Measurements from ENCODE around the gene PAM16. TPM values are rescaled to one million over a fixed set of nuclear protein-coding genes. Genes with fewer than 3 reads are reported as not detected.

PAM16 gene
- total RNA-seq, 2 experiments from 2014 or later, result 29.7 to 33.9 TPM

DNA sequence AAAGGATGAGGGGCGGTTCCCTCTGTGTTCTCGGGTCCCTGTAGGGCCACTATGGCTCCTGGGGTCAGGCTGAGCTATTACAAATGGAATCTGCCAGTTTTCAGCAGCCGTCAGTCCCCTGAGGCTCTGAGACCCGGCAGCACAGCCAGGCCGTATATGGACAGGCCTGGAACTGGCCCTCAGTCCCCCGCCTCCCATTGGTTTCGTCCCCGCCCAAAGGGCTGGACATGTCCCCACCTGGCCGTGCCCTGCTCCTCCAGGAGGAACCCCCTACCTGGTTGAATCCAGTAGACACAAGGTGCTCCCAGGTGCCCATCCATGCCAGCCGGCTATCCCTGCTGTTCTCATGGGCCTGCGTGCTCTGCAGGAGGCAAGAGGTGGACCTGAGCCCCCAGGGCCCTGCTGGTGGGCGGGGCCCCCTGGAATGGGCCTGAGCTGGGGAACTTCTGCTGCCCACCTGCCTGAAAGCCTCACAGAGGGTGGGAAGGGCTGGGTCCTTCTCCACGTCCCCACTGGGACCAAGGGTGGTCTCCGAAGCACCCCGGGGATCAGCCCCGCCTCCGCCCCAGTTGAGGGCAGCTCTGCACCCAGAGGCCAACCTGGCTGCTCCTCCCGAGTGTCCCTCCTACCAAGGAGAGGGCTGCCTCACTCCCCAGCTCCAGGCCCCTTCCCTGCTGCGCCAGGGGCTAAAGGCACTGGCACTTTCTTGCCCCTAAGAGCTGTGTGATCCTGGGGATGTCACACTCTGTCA is 37.3 kb upstream of the PAM16 start:
- ChIA-PET POLR2A (interaction anchor here (2.1 kb wide), 1 partner anchor 18 kb away, joined by 8 read pairs; the partner anchor contains the start of gene VASN), CTCF (no interaction called here)
- no peak for DNase-seq
- Mint-ChIP-seq H3K36me3 (ENCODE audit: low read depth) (peaks cover 28% of the 10 kb centered on the region), H3K9me3 (no peaks in the 10 kb centered on the region), H3K4me1 (peaks cover 4% of the 10 kb centered on the region), H3K4me3 (no peak overlapping the region), H3K27ac (no peak overlapping the region), H3K27me3 (no peaks in the 10 kb centered on the region)

DNA sequence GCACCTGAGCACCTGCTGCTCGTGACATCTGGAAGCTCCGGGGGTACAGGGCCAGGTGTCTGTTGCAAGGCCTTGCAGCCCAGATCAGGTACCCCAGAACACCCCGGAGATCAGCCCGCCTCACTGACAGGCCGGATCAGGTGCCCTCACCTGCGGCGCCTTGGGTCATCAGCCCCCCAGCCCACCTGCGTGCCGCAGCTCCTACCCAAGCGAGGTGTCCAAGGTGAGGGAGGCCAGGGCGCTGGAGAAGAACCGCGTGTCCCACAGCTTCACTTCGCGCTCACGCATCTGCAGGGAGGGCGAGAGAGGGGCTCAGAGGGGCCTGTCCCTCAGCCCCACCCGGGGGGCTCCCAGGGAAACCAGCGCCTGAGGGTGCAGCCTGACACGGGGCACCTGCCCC is 36.7 kb upstream of the PAM16 start:
- CTCF ChIA-PET, result no interaction called here
- no peaks in the 10 kb centered on the region for H3K9me3 Mint-ChIP-seq
- peaks cover 32% of the 10 kb centered on the region for H3K36me3 Mint-ChIP-seq (ENCODE audit: low read depth)
- H3K27ac Mint-ChIP-seq, result no peak overlapping the region
- DNase-seq, result no peak
- H3K4me1 Mint-ChIP-seq, result peaks cover 4% of the 10 kb centered on the region
- POLR2A ChIA-PET, result no interaction called here
- H3K4me3 Mint-ChIP-seq, result no peak overlapping the region
- H3K27me3 Mint-ChIP-seq, result no peaks in the 10 kb centered on the region

DNA sequence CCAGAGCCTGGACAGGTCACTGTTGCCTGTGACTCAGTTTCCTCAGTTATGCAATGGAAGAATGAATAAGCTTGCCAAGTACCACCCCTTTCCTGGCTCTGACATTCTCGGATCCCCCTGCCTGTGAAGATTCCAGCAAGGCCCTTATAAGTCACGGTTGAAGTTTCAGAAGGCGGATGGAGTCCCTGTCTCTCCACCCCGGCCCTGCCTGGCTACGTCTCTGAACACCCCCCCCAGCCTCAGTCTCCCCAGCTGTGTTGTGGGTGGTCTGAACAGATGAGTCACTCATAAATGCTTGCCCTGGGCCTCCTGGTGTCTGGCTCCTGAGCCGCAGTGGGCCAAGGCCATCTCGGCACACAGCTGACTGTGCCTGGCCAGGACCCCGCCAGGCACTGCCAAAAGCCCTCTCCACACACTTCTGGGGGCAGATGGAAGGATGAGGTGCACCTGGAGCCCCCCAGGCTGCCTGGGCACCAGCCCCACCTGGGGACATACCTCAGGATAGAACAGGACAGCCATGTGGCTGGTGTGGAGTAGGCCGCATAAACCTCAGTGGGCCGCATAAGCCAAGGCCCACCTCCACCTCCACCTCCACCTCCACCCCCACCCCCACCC is 35.9 kb upstream of the PAM16 start:
- no peaks in the 10 kb centered on the region for H3K27me3 Mint-ChIP-seq
- DNase-seq, result no peak
- ChIA-PET CTCF (no interaction called here), POLR2A (no interaction called here)
- H3K4me3 Mint-ChIP-seq, result no peak overlapping the region
- H3K36me3 Mint-ChIP-seq (ENCODE audit: low read depth), result peaks cover 29% of the 10 kb centered on the region
- no peak overlapping the region for H3K27ac Mint-ChIP-seq
- H3K4me1 Mint-ChIP-seq, result peaks cover 4% of the 10 kb centered on the region
- H3K9me3 Mint-ChIP-seq, result no peaks in the 10 kb centered on the region

DNA sequence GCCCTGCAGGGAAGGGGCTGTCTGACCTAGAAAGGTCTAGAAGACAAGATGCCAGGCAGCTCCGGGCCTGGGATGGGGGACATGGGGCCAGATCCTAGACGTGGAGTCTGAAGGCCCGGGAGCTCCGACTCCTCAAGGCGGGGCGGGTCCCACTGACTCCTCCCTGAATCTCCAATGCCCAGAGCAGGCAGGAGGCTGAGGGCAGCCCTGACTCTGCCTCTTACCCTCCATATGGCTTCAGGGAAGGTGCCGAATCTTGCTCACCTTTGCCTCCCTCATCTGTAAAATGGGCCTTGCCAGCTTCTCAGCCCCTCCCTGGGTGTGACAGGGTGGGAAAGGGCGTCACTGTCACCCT is 35.3 kb upstream of the PAM16 start:
- Mint-ChIP-seq H3K27me3 (no peaks in the 10 kb centered on the region), H3K36me3 (ENCODE audit: low read depth) (peaks cover 31% of the 10 kb centered on the region), H3K4me3 (no peak overlapping the region), H3K4me1 (peaks cover 4% of the 10 kb centered on the region), H3K9me3 (no peaks in the 10 kb centered on the region), H3K27ac (no peak overlapping the region)
- ChIA-PET CTCF (no interaction called here), POLR2A (no interaction called here)
- no peak for DNase-seq

DNA sequence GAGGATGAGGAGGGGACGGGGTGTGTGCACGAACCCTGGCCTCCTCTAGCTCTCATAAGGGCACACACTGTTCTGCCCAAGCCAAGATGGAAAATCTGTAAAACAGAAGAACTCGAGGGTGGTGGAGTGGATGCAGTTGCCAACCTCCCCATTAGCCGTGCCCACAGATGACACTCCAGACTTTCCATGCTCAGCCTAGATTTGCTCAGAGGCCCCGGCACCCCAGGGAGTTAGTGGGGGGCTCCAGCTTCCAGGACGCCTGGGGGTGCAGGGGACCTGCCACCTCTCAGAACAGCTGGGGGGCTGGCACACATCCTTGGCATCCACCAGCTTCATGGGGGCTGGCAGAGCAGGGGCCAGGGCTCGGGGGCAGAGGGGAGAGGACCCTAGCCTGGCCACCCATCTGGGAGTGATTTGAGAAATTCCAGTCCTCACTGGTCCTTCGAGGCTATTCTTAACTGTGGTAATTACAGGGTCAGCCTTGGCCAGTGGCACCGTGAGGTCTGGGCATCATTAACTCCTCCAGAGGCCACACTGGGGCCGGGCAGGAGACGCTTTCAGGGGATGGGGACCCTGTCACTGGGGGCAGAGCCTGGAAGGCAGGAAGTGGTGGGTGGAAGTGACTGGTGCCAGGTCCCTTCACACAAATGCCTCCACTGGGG is 34.8 kb upstream of the PAM16 start:
- Mint-ChIP-seq H3K4me1 (peaks cover 4% of the 10 kb centered on the region), H3K27me3 (no peaks in the 10 kb centered on the region), H3K27ac (no peak overlapping the region), H3K9me3 (no peaks in the 10 kb centered on the region), H3K4me3 (no peak overlapping the region), H3K36me3 (ENCODE audit: low read depth) (peaks cover 31% of the 10 kb centered on the region)
- DNase-seq, result no peak
- ChIA-PET POLR2A (interaction anchor here (0.8 kb wide), 1 partner anchor 15 kb away, joined by 3 read pairs; no protein-coding TSS in a partner anchor), CTCF (no interaction called here)

DNA sequence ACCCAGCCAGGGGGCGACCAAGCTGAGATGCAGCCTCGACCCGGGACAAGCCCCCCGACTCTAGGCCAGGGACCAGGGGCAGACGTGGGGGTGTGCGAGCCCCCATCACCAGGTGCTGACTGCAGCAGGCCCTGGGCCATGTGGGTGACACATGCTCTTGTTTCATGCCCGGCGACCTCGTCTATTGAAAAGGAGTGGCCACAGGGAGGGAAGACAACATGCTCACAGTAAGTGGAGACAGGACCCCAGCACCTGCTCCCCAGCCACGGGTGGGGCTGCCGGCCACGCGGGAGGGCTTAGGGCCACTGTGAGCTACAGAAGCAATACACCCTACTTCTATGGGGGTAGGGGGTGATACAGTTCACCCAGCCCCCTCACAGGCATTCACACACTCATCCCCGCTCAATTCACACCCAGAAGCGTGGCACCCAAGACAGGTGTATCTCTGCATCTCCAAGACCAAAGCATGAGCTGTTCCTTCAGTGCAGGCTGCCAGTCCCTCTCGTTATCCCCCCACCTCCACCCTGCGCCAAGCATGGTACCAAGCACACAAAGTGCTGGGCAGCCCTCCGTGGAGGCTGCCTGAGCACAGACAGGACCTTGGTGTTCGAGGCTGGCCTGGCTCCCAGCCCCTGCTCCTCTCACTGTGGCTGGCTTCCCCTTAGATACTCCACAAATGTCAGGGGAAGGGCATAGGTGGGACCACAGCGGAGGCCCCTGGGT is 34.1 kb upstream of the PAM16 start:
- CTCF ChIA-PET, result no interaction called here
- H3K9me3 Mint-ChIP-seq, result no peaks in the 10 kb centered on the region
- no peak overlapping the region for H3K4me3 Mint-ChIP-seq
- H3K36me3 Mint-ChIP-seq (ENCODE audit: low read depth), result peaks cover 32% of the 10 kb centered on the region
- no peak overlapping the region for H3K27ac Mint-ChIP-seq
- H3K27me3 Mint-ChIP-seq, result no peaks in the 10 kb centered on the region
- POLR2A ChIA-PET, result interaction anchor here (0.8 kb wide), 1 partner anchor 15 kb away, joined by 3 read pairs; no protein-coding TSS in a partner anchor
- peaks cover 4% of the 10 kb centered on the region for H3K4me1 Mint-ChIP-seq
- DNase-seq, result no peak

DNA sequence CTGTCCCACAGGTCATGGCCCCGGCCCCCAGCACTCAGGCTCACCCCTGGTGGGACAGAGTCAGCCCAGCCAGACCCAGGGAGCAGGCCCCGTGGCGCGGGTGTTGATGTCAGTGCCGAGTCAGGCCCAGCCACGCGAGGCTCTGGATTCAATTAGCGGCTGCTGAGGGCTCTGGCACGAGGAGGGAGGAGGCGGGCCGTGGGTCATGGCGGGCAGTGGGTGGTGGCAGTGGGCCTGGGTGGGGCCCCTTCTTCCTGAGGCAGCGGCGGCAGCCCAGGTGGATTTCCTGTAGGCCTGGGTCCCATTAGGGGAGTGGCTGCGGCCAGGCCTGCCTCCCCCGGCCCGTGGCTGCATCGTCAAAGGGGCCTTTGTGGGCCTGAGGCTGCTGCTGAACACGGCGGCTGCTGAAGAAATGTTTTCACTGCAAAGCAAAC is 33.4 kb upstream of the PAM16 start:
- CTCF ChIA-PET, result no interaction called here
- no peak overlapping the region for H3K4me3 Mint-ChIP-seq
- H3K9me3 Mint-ChIP-seq, result no peaks in the 10 kb centered on the region
- H3K36me3 Mint-ChIP-seq (ENCODE audit: low read depth), result peaks cover 28% of the 10 kb centered on the region
- H3K4me1 Mint-ChIP-seq, result peaks cover 4% of the 10 kb centered on the region
- no peak for DNase-seq
- no peaks in the 10 kb centered on the region for H3K27me3 Mint-ChIP-seq
- POLR2A ChIA-PET, result no interaction called here
- H3K27ac Mint-ChIP-seq, result no peak overlapping the region

DNA sequence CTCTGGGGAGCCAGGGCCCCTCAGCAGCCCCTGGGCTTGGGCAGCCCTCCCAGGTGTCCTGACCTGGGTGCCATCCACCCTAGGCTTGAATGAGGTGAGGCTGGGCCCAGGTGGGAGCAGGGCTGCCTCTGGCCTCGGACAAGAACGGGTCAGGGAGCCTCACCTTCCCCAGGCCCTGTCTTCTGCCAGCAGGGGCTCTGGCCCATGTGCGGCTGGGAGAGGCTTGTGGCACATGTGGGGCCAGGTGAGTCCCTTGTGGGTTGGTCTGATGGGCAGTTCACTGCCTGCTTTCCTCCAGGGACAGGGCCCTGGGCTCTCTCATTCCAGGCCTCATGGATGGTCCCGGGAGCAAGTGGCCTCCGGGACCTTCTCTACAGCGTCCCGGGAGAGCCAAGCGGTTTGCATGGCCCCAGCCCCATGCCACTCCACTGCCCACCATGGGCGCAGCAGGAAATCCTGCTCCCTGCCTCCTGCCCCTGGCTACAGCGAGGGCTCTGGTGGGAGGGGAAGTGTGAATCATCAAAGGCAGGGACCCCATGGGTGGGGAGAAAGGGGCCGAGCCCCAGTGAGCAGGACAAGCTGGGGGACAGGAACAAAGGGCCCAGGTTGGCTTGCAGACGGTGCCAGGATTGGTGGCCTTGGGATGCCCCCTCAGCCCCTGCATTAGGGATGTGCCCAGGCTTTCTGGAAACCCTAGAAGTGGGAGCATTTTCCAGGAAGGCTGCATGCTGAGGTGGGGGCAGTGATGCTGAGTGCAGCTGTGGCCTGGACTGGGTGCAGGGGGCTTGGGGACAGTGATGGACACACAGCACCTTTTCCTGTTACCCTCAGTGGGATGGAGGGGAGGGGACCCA is 32.7 kb upstream of the PAM16 start:
- Mint-ChIP-seq H3K4me3 (no peak overlapping the region), H3K27ac (no peak overlapping the region), H3K4me1 (peaks cover 4% of the 10 kb centered on the region), H3K36me3 (ENCODE audit: low read depth) (peaks cover 28% of the 10 kb centered on the region), H3K27me3 (no peaks in the 10 kb centered on the region), H3K9me3 (no peaks in the 10 kb centered on the region)
- DNase-seq, result no peak
- POLR2A ChIA-PET, result no interaction called here
- CTCF ChIA-PET, result no interaction called here

DNA sequence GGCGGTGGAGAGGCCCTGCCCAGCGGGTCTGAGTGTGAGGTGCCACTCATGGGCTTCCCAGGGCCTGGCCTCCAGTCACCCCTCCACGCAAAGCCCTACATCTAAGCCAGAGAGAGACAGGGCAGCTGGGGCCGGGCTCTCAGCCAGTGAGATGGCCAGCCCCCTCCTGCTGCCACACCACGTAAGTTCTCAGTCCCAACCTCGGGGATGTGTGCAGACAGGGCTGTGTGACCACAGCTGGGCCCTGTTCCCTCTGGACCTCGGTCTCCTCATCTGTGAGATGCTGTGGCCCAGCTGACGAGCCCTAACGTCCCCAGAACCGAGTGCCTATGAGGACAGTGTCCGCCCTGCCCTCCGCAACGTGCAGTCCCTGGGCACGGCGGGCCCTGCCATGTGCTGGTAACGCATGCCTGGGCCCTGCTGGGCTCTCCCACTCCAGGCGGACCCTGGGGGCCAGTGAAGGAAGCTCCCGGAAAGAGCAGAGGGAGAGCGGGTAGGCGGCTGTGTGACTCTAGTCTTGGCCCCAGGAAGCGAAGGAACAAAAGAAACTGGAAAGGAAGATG is 31.8 kb upstream of the PAM16 start:
- H3K27me3 Mint-ChIP-seq, result no peaks in the 10 kb centered on the region
- no peak overlapping the region for H3K27ac Mint-ChIP-seq
- POLR2A ChIA-PET, result no interaction called here
- H3K9me3 Mint-ChIP-seq, result no peaks in the 10 kb centered on the region
- CTCF ChIA-PET, result no interaction called here
- DNase-seq, result no peak
- no peak overlapping the region for H3K4me3 Mint-ChIP-seq
- peaks cover 4% of the 10 kb centered on the region for H3K4me1 Mint-ChIP-seq
- H3K36me3 Mint-ChIP-seq (ENCODE audit: low read depth), result peaks cover 28% of the 10 kb centered on the region

DNA sequence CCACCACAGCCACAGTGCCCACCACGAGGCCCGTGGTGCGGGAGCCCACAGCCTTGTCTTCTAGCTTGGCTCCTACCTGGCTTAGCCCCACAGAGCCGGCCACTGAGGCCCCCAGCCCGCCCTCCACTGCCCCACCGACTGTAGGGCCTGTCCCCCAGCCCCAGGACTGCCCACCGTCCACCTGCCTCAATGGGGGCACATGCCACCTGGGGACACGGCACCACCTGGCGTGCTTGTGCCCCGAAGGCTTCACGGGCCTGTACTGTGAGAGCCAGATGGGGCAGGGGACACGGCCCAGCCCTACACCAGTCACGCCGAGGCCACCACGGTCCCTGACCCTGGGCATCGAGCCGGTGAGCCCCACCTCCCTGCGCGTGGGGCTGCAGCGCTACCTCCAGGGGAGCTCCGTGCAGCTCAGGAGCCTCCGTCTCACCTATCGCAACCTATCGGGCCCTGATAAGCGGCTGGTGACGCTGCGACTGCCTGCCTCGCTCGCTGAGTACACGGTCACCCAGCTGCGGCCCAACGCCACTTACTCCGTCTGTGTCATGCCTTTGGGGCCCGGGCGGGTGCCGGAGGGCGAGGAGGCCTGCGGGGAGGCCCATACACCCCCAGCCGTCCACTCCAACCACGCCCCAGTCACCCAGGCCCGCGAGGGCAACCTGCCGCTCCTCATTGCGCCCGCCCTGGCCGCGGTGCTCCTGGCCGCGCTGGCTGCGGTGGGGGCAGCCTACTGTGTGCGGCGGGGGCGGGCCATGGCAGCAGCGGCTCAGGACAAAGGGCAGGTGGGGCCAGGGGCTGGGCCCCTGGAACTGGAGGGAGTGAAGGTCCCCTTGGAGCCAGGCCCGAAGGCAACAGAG is 31.0 kb upstream of the PAM16 start:
- Mint-ChIP-seq H3K9me3 (no peaks in the 10 kb centered on the region), H3K27ac (no peak overlapping the region), H3K36me3 (ENCODE audit: low read depth) (peaks cover 27% of the 10 kb centered on the region), H3K27me3 (no peaks in the 10 kb centered on the region), H3K4me1 (peaks cover 4% of the 10 kb centered on the region), H3K4me3 (no peak overlapping the region)
- POLR2A ChIA-PET, result interaction anchor here (1.8 kb wide), 1 partner anchor 11 kb away, joined by 6 read pairs; no protein-coding TSS in a partner anchor
- CTCF ChIA-PET, result no interaction called here
- no peak for DNase-seq

DNA sequence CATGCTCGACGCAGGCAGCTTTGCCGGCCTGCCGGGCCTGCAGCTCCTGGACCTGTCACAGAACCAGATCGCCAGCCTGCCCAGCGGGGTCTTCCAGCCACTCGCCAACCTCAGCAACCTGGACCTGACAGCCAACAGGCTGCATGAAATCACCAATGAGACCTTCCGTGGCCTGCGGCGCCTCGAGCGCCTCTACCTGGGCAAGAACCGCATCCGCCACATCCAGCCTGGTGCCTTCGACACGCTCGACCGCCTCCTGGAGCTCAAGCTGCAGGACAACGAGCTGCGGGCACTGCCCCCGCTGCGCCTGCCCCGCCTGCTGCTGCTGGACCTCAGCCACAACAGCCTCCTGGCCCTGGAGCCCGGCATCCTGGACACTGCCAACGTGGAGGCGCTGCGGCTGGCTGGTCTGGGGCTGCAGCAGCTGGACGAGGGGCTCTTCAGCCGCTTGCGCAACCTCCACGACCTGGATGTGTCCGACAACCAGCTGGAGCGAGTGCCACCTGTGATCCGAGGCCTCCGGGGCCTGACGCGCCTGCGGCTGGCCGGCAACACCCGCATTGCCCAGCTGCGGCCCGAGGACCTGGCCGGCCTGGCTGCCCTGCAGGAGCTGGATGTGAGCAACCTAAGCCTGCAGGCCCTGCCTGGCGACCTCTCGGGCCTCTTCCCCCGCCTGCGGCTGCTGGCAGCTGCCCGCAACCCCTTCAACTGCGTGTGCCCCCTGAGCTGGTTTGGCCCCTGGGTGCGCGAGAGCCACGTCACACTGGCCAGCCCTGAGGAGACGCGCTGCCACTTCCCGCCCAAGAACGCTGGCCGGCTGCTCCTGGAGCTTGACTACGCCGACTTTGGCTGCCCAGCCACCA is 30.2 kb upstream of the PAM16 start:
- Mint-ChIP-seq H3K27ac (no peak overlapping the region), H3K27me3 (no peaks in the 10 kb centered on the region), H3K4me1 (peaks cover 4% of the 10 kb centered on the region), H3K9me3 (no peaks in the 10 kb centered on the region), H3K4me3 (no peak overlapping the region), H3K36me3 (ENCODE audit: low read depth) (peaks cover 20% of the 10 kb centered on the region)
- DNase-seq, result no peak
- ChIA-PET POLR2A (interaction anchor here (0.6 to 1.8 kb wide), 2 partner anchors 10 to 12 kb away, joined by 3 to 6 read pairs; no protein-coding TSS in a partner anchor), CTCF (no interaction called here)
